AG09309 (cell line): ENCODE results near the gene ZNF101.

ENCODE experiments used
- DNase-seq: peaks from one replicate; pipeline ENCODE4 v3.0.0-alpha.2; 2010; ENCODE audit warnings: low read depth
- H3K4me3 ChIP-seq: 2 replicates; pipeline ENCODE4 v1.5.1; 2011; ENCODE audit warnings: mild to moderate bottlenecking, low read depth, low read length, moderate library complexity; ENCODE audit not compliant: control insufficient read depth
- TF ChIP-seq, protein P1 (sequence below): IDR thresholded peaks from 2 replicates; pipeline ENCODE4 v1.5.1; 2011; ENCODE audit warnings: mild to moderate bottlenecking, low read depth, low read length, inconsistent platforms; ENCODE audit not compliant: insufficient read depth, control insufficient read depth; ENCODE audit errors: missing control alignments

The ZNF101 gene

GRCh38 chr19:19655051-19655594 is 13.5 kb upstream of the ZNF101 start:
- no peak overlapping the region for H3K4me3 ChIP-seq
- TF ChIP-seq, protein P1, sequence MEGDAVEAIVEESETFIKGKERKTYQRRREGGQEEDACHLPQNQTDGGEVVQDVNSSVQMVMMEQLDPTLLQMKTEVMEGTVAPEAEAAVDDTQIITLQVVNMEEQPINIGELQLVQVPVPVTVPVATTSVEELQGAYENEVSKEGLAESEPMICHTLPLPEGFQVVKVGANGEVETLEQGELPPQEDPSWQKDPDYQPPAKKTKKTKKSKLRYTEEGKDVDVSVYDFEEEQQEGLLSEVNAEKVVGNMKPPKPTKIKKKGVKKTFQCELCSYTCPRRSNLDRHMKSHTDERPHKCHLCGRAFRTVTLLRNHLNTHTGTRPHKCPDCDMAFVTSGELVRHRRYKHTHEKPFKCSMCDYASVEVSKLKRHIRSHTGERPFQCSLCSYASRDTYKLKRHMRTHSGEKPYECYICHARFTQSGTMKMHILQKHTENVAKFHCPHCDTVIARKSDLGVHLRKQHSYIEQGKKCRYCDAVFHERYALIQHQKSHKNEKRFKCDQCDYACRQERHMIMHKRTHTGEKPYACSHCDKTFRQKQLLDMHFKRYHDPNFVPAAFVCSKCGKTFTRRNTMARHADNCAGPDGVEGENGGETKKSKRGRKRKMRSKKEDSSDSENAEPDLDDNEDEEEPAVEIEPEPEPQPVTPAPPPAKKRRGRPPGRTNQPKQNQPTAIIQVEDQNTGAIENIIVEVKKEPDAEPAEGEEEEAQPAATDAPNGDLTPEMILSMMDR = no peak
- no peak for DNase-seq

DNA sequence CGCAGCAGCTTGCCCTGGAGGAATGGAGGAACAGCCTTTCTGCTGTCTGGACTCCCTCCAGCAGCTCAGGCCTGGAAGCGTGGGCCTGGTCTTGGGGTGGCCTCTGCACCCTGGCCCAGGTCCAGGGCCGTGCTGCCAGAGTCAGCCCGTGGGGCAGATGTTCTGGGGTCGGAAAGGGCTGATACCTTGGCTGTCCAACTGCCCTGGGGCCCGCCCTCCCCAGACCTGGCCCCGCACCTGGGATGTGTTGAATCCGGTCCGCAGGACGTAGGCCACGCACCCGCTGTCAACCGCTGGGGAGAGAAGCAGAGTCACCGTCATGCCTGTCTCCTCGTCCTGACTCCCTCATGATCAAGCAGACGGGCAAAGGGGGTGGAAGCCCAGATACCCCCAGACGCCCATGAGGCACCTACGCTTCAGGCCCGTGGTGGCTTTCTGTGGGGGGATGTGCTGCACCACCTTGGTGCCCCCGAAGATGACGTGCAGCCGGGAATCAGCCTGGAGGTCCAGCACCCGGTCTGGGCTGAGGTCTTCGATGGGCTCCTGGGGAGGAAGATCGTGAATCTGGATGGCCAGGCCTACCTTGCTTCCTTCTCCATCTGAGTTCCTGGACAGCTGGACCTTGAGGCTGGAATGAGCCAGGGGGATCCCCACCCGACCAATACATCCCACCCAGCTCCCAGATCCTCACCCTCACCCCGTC is 12.8 kb upstream of the ZNF101 start:
- DNase-seq = no peak
- TF ChIP-seq, protein P1 = no peak
- H3K4me3 ChIP-seq = no peak overlapping the region

DNA sequence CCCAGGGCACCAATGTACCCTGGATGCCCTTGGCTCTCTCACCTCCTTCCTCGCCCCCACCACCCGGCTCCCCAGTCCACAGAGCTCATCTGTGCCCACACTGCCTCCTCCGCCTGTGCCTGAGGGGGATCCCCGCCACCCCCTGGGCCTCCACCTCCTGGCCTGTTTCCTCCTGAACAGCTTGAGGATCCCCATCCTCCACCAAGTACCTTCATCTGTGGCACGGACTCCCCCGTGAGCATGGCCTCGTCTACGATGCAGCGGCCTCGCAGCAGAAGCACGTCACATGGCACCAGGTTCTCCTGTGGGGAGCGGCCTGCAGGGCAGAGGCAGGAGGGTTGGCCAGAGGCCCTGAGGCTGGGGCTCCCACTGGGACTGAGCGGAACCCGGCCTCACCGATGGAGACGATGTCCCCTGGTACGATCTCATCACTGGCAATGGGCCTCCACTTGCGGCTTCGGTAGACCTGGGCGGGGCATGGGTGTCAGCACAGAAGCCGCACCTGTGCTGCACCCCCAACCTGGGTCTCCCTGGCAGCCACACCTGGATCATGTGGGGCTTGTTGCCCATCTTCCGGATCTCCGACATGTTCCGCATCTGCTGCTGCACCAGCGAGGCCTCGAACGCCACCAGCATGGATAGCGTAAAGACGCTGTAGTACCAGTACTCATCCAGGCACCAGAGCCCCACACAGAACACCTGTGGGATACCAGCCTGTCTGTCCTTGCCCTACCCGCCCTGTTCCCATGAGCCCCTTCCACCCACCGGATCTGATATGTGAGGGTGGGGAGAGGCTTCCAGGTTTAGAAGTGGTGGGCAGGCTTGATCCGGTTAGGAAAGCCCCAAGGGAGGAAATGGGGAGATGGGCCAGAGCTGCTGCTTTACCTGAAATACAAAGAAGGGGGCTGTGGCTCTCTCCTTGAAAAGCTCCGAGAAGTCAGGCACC is 11.9 kb upstream of the ZNF101 start:
- TF ChIP-seq, protein P1 = no peak
- DNase-seq = no peak
- H3K4me3 ChIP-seq = no peak overlapping the region

GRCh38 chr19:19657397-19657783 is 11.2 kb upstream of the ZNF101 start:
- no peak for DNase-seq
- TF ChIP-seq, protein P1 = no peak
- H3K4me3 ChIP-seq = no peak overlapping the region

DNA sequence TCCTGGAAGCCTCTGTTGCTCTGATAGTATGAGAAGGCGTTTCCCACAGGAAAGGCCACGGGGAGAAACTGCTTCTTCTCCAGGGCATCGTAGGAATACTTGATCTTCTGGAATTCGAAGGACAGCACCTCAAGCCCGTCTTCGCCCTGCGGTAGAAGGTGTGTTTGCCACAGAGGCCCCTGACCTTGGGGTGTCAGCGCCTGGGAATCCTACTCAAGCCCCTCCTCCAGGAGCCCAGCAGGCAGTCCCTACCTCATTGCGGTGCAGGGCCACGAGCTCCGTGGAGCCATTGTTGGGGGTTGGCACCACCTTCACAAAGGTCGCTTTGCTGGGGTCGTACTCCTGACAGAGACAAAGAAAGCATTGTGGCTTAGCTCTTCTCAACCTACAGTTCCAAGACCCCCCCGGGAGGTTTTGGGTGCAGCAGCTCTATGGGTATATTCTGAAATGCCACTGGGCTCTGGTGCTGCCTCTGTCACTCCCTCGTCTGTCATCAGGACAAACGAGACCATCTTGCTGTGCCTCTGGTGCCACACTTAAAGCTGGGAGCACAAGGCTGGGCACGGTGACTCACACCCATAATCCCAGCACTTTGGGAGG is 8.9 kb upstream of the ZNF101 start:
- TF ChIP-seq, protein P1 = no peak
- no peak for DNase-seq
- no peak overlapping the region for H3K4me3 ChIP-seq

DNA sequence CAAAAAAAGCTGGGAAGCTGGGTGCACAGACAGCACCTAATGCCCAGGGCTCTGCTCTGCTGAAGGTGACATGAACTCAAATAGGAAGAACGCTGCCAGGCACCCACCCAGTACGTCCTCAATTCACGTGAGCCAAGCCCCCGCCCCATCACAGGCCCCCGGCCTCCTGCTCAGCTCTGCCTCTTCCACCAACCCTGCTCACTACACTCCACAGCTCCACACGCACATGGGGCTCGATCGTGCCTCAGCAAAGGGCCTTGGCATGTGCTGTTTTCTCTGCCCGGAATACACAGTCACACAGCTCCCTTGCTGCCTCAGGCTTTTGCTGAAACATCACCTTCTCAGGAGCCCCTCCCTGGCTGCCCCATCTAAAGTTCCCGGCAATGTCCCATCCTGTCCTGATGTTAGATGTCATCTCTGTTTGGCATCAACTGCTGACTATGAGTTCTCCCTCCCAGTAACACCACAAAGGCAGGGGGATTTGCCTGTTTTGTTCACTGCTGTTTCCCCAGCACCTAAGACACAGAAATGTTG is 7.4 kb upstream of the ZNF101 start:
- no peak for DNase-seq
- TF ChIP-seq, protein P1 = no peak
- H3K4me3 ChIP-seq = no peak overlapping the region
